CD8-positive, alpha-beta memory T cell (primary cell): ENCODE results near the gene TAF13. TPM values are rescaled to one million over a fixed set of nuclear protein-coding genes. Genes with fewer than 3 reads are reported as not detected.
"Not testable (repeated sequence)": the region's sequence is repeated elsewhere in the genome, so short reads cannot be mapped to it uniquely, and the experiment has no call there.

Experiments used
- CTCF ChIA-PET: fragments of 350-600 bp; sonication (Branson Sonifier 250); formaldehyde crosslinking; loops from one replicate; lab custom pipeline; 2021; ENCODE audit warnings: antibody characterized with exemption; lab: Charles Lee
- POLR2A ChIA-PET: fragments of 350-600 bp; sonication (Branson Sonifier 250); formaldehyde crosslinking; loops from one replicate; lab custom pipeline; 2021; ENCODE audit warnings: antibody characterized with exemption; lab: Charles Lee
- DNase-seq, 5 donors: peaks; one replicate each; pipeline versions ENCODE4 v3.0.0 to v3.0.0-alpha.2; 2020 to 2022; ENCODE audit warnings: mixed read lengths in 1 of 5
- H3K27ac ChIP-seq: one replicate; pipeline ENCODE4 v1.7.0; 2013; ENCODE audit warnings: low read depth, mild to moderate bottlenecking, low read length, moderate library complexity
- H3K27me3 ChIP-seq: 2 replicates; pipeline ENCODE4 v1.7.0; 2013; ENCODE audit warnings: low read length, mild to moderate bottlenecking; ENCODE audit not compliant: insufficient read depth, poor library complexity, severe bottlenecking
- H3K36me3 ChIP-seq: 2 replicates; pipeline ENCODE4 v1.7.0; 2013; ENCODE audit warnings: mild to moderate bottlenecking, low read length, moderate library complexity; ENCODE audit not compliant: insufficient read depth
- H3K4me1 ChIP-seq: 2 replicates; pipeline ENCODE4 v1.7.0; 2013; ENCODE audit warnings: mild to moderate bottlenecking, low read length, moderate library complexity; ENCODE audit not compliant: insufficient read depth
- H3K4me3 ChIP-seq: 2 replicates; pipeline ENCODE4 v1.7.0; 2013; ENCODE audit warnings: mild to moderate bottlenecking, low read length
- H3K9me3 ChIP-seq: 2 replicates; pipeline ENCODE4 v1.7.0; 2013; ENCODE audit warnings: mild to moderate bottlenecking, low read length
- H3K27ac Mint-ChIP-seq, 8 donors: one replicate each; pipeline ENCODE4 v1.8.0; 2020 to 2021; ENCODE audit warnings: mixed read lengths in 8 of 8, mild to moderate bottlenecking in 6 of 8, inconsistent platforms in 3 of 8, moderate library complexity in 3 of 8
- H3K27me3 Mint-ChIP-seq, 2 donors: one replicate each; pipeline ENCODE4 v1.8.0; 2020 to 2021; ENCODE audit warnings: mixed read lengths in 2 of 2, mild to moderate bottlenecking in 1 of 2, moderate library complexity in 1 of 2
- H3K36me3 Mint-ChIP-seq, 3 donors: one replicate each; pipeline ENCODE4 v1.8.0; 2020 to 2021; ENCODE audit warnings: mixed read lengths in 3 of 3, inconsistent platforms in 1 of 3, mild to moderate bottlenecking in 1 of 3
- H3K4me1 Mint-ChIP-seq, 3 donors: one replicate each; pipeline ENCODE4 v1.8.0; 2020 to 2021; ENCODE audit warnings: mixed read lengths in 3 of 3, inconsistent platforms in 1 of 3, mild to moderate bottlenecking in 1 of 3
- H3K4me3 Mint-ChIP-seq, 7 donors: one replicate each; pipeline ENCODE4 v1.8.0; 2020 to 2021; ENCODE audit warnings: mixed read lengths in 7 of 7, mild to moderate bottlenecking in 6 of 7, moderate library complexity in 4 of 7, inconsistent platforms in 2 of 7
- H3K9me3 Mint-ChIP-seq, 5 donors: one replicate each; pipeline ENCODE4 v1.8.0; 2020 to 2022; ENCODE audit warnings: mixed read lengths in 5 of 5, mild to moderate bottlenecking in 3 of 5, moderate library complexity in 2 of 5, inconsistent platforms in 1 of 5
- polyA plus RNA-seq: library from polyadenylated mRNA; unstranded; fragments of 300-500 nt; fragmentation: Illumina TruSeq; gene quantifications from one replicate; pipeline ENCODE4 v1.2.3, GENCODE V29; 2021
- total RNA-seq, 2 experiments: library from RNA; stranded (reverse); gene quantifications; one replicate each; pipeline ENCODE4 v1.2.3, GENCODE V29; 2021

The TAF13 gene
- total and polyA plus RNA-seq, 3 experiments from 2014 or later: 2.3 to 40.9 (median 37.5) TPM

DNA sequence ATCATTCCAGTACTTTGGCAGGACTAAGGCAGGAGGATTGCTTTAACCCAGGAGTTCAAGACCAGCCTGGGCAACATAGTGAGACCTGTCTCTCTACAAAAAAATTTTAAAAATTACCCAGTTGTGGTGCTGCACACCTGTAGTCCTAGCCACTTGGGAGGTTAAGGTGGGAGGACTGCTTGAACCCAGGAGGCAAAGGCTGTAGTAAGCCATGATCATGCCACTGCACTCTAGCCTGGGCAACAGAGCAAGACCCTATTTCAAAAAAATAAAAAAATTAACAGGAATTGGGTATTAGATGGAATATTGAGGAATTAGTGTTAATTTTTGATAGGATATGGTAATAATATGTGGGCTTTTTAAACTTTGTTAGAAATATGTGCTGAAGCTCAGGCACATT lies 16.8 kb downstream of the TAF13 start:
- H3K27ac Mint-ChIP-seq: peak overlapping the region in 1 of 8 donors; percentile 14
- Histone ChIP-seq H3K27ac (no peak overlapping the region), H3K27me3 (no peaks in the 10 kb centered on the region), H3K9me3 (no peaks in the 10 kb centered on the region), H3K4me3 (no peak overlapping the region), H3K36me3 (no peaks in the 10 kb centered on the region), H3K4me1 (no peaks in the 10 kb centered on the region)
- peaks cover 0 to 12% (median 0%) of the 10 kb centered on the region in 3 donors for H3K36me3 Mint-ChIP-seq
- no peak overlapping the region for H3K4me3 Mint-ChIP-seq
- H3K9me3 Mint-ChIP-seq: no peaks in the 10 kb centered on the region
- H3K4me1 Mint-ChIP-seq: no peaks in the 10 kb centered on the region
- H3K27me3 Mint-ChIP-seq: no peaks in the 10 kb centered on the region
- ChIA-PET CTCF (interaction anchor here (1.2 kb wide), 1 partner anchor 17 kb away, joined by 3 read pairs; the partner anchor contains the start of gene WDR47), POLR2A (no interaction called here)
- DNase-seq: no peak

DNA sequence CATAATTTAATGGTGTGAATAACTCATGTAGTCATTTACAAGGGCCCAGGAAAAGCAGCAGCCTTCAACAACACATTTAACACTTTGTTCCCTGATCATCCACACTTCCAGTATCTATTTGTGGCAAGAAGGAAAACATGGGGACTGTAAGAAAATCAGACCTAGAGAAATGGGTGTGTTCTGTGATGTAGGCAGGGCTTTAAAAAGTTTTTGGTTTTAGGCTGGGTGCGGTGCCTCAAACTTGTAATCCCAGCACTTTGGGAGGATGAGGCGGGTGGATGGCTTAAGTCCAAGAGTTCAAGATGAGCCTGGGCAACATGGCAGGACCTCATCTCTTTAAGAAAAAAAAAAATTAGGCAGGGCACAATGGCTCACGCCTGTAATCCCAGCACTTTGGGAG lies 19.7 kb downstream of the TAF13 start:
- no peaks in the 10 kb centered on the region for H3K9me3 ChIP-seq
- H3K27me3 ChIP-seq: no peaks in the 10 kb centered on the region
- no peaks in the 10 kb centered on the region for H3K36me3 ChIP-seq
- Mint-ChIP-seq H3K27me3 (no peaks in the 10 kb centered on the region), H3K27ac (no peak overlapping the region), H3K36me3 (no peaks in the 10 kb centered on the region), H3K4me3 (peak overlapping the region in 1 of 7 donors; percentile 63), H3K4me1 (no peaks in the 10 kb centered on the region), H3K9me3 (no peaks in the 10 kb centered on the region)
- H3K4me1 ChIP-seq: no peaks in the 10 kb centered on the region
- POLR2A ChIA-PET: no interaction called here
- H3K27ac ChIP-seq: no peak overlapping the region
- CTCF ChIA-PET: no interaction called here
- no peak overlapping the region for H3K4me3 ChIP-seq
- no peak for DNase-seq

DNA sequence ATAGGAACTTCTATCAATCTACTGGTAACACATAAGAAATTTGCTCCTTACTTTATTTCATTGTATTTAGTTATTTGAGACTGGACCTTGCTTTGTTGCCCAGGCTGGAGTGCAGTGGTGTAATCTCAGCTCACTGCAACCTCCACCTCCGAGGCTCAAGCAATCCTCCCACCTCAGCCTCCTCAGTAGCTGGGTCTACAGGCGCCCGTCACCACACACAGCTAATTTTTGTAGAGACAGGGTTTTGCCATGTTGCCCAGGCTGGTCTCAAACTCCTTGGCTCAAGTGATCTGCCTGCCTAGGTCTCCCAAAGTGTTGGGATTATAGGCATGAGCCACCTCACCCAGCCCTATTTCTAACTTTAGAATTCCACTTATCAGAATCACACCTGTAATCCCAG lies 23.7 kb downstream of the TAF13 start:
- H3K36me3 Mint-ChIP-seq, H3K9me3 Mint-ChIP-seq, POLR2A ChIA-PET, H3K9me3 ChIP-seq, CTCF ChIA-PET, H3K4me3 Mint-ChIP-seq, H3K27me3 Mint-ChIP-seq, H3K4me3 ChIP-seq, DNase-seq, H3K4me1 ChIP-seq, H3K4me1 Mint-ChIP-seq, H3K27ac Mint-ChIP-seq, H3K27ac ChIP-seq, H3K36me3 ChIP-seq, H3K27me3 ChIP-seq: not testable (repeated sequence)

DNA sequence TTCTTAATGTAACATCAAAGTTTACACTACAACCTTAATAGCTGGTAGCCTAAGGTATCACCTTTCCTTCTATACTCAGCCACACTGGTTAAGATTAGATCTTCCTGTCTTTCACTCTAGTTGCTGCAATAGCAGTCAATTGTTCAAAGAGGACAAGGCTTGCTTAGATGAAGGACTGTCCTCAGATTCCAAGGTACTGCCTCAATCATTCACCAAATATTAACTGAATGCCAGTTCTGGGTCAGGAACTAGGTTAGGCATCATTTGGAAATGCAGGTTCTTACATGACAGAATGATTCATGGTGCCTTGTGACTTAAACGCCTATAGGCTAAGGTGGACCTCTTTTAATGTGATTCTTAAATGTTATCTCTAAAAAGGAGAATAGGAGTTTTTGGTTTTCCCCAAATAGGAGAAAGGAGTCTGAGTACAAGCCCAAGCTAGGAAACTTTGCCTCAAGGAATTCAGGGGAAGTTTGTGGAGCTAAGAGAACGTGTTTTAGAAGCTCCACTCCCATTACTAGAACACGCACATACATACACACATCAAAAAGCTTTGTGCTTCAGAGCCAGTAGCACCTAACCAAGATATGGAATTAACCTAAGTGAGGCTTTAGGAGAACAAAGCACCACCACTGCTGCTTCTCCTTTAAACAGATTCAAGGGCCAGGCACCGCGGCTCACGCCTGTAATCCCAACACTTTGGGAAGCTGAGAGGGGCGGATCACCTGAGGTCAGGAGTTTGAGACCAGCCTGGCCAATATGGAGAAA lies 25.4 kb downstream of the TAF13 start:
- Histone ChIP-seq H3K4me3 (no peak overlapping the region), H3K36me3 (no peaks in the 10 kb centered on the region), H3K27me3 (no peaks in the 10 kb centered on the region), H3K4me1 (no peaks in the 10 kb centered on the region), H3K9me3 (no peaks in the 10 kb centered on the region), H3K27ac (no peak overlapping the region)
- H3K4me1 Mint-ChIP-seq: no peaks in the 10 kb centered on the region
- no peak for DNase-seq
- no peaks in the 10 kb centered on the region for H3K9me3 Mint-ChIP-seq
- H3K27me3 Mint-ChIP-seq: peaks cover 0 to 6% of the 10 kb centered on the region in 2 donors
- CTCF ChIA-PET: no interaction called here
- H3K4me3 Mint-ChIP-seq: peak overlapping the region in 1 of 7 donors; percentile 28
- H3K36me3 Mint-ChIP-seq: no peaks in the 10 kb centered on the region
- no peak overlapping the region for H3K27ac Mint-ChIP-seq
- POLR2A ChIA-PET: no interaction called here

DNA sequence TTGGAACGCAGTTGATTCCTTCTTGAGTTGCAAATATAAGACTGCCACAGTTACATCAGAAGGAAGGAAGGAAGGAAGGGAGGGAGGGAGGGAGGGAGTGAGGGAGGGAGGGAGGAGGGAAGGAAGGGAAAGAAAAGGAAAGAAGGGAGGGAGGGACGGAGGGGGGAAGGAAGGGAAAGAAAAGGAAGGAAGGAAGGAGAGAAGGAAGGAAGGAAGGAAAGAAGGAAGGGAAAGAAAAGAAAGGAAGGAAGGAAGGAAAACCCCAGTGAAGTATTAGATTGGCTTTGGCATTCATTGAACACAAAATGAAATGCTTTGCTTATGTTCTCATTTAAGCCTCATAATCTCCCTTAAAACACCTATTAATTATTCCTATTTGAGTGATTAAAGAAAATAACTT lies 27.5 kb downstream of the TAF13 start:
- H3K4me1 ChIP-seq: no peaks in the 10 kb centered on the region
- Mint-ChIP-seq H3K9me3 (no peaks in the 10 kb centered on the region), H3K4me1 (no peaks in the 10 kb centered on the region), H3K36me3 (no peaks in the 10 kb centered on the region), H3K27me3 (peaks cover 0 to 6% of the 10 kb centered on the region in 2 donors), H3K4me3 (no peak overlapping the region), H3K27ac (no peak overlapping the region)
- POLR2A ChIA-PET: interaction anchor here (1.1 kb wide), 1 partner anchor 11 kb away, joined by 3 read pairs; no protein-coding TSS in a partner anchor
- H3K36me3 ChIP-seq: no peaks in the 10 kb centered on the region
- CTCF ChIA-PET: interaction anchor here (2.2 kb wide), 1 partner anchor 51 kb away, joined by 8 read pairs; no protein-coding TSS in a partner anchor
- H3K4me3 ChIP-seq: no peak overlapping the region
- no peaks in the 10 kb centered on the region for H3K27me3 ChIP-seq
- no peaks in the 10 kb centered on the region for H3K9me3 ChIP-seq
- H3K27ac ChIP-seq: no peak overlapping the region
- DNase-seq: no peak

DNA sequence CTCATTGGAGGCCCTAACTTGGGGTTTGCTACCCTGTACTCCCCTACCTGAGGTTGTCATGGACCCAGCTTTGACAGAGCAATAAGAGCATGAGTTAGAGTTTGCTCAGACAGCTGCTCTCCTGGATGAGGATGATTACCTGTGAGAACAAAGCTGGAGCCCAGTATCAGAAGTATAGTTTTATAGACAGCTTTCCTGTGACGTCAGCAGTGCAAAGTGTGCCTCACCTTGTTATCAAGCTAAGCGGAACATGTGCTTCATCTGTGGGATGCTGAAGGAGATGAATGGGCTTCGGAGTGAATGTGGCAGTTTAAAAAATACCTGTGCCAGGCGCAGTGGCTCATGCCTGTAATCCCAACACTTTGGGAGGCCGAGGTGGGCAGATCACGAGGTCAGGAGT lies 28.5 kb downstream of the TAF13 start:
- no peaks in the 10 kb centered on the region for H3K27me3 ChIP-seq
- H3K36me3 ChIP-seq: no peaks in the 10 kb centered on the region
- Mint-ChIP-seq H3K27me3 (peaks cover 0 to 6% of the 10 kb centered on the region in 2 donors), H3K27ac (no peak overlapping the region), H3K4me1 (peaks cover 3 to 4% (median 3%) of the 10 kb centered on the region in 3 donors), H3K4me3 (no peak overlapping the region), H3K36me3 (no peaks in the 10 kb centered on the region), H3K9me3 (no peaks in the 10 kb centered on the region)
- no peak overlapping the region for H3K4me3 ChIP-seq
- H3K4me1 ChIP-seq: no peaks in the 10 kb centered on the region
- CTCF ChIA-PET: interaction anchor here (2.2 kb wide), 1 partner anchor 52 kb away, joined by 8 read pairs; no protein-coding TSS in a partner anchor
- POLR2A ChIA-PET: no interaction called here
- no peaks in the 10 kb centered on the region for H3K9me3 ChIP-seq
- H3K27ac ChIP-seq: no peak overlapping the region
- no peak for DNase-seq

DNA sequence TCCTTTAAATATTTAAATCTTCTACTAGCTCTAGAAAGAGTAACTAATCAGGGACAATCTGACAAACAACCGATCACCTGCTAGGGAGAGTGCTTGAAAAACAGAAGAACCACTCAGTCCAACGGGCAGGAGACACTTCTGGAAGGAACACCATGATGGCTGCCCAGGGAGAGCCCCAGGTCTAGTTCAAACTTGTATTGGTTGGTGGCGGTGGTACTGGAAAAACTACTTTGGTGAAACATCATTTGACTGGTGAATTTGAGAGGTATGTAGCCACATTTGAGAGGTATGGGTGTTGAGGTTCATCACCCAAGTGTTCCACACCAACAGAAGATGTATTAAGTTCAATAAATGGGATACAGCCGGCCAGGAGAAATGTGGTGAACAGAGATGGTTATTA lies 29.1 kb downstream of the TAF13 start:
- Histone ChIP-seq H3K9me3 (no peaks in the 10 kb centered on the region), H3K4me3 (no peak overlapping the region), H3K27me3 (no peaks in the 10 kb centered on the region), H3K36me3 (no peaks in the 10 kb centered on the region), H3K27ac (no peak overlapping the region), H3K4me1 (no peaks in the 10 kb centered on the region)
- peaks cover 0 to 6% of the 10 kb centered on the region in 2 donors for H3K27me3 Mint-ChIP-seq
- no peaks in the 10 kb centered on the region for H3K9me3 Mint-ChIP-seq
- ChIA-PET CTCF (interaction anchor here (1.4 to 2.2 kb wide), 2 partner anchors 53 kb away, joined by 3 to 8 read pairs; no protein-coding TSS in a partner anchor), POLR2A (no interaction called here)
- no peak for DNase-seq
- H3K4me1 Mint-ChIP-seq: peaks cover 4 to 8% (median 5%) of the 10 kb centered on the region in 3 donors
- peak overlapping the region in 1 of 7 donors; percentile 12 for H3K4me3 Mint-ChIP-seq
- peaks cover 0 to 2% (median 0%) of the 10 kb centered on the region in 3 donors for H3K36me3 Mint-ChIP-seq
- no peak overlapping the region for H3K27ac Mint-ChIP-seq

DNA sequence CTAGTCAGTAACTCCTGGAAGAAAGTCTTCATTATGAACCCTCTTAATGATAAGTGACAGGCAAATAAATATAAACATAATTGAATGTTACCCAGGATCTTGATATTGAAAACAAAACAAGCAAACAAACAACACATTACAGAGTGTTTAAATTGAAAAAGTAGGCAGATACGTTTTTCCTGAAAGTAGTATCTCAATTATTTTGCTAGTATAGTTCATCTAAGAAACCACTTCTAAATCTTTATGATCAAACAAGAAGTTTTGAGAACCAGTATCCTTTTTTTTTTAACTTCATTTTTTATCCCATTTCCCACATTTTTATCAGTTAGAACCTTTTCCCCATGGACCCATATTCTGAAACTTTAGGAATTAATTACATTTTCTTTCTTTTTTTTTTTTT lies 30.2 kb downstream of the TAF13 start:
- Histone ChIP-seq H3K9me3 (no peaks in the 10 kb centered on the region), H3K27me3 (no peaks in the 10 kb centered on the region), H3K36me3 (no peaks in the 10 kb centered on the region), H3K4me3 (no peak overlapping the region), H3K27ac (no peak overlapping the region), H3K4me1 (no peaks in the 10 kb centered on the region)
- CTCF ChIA-PET: interaction anchor here (0.8 to 1.4 kb wide), 2 partner anchors 54 to 223 kb away, joined by 3 to 4 read pairs; no protein-coding TSS in a partner anchor
- peaks cover 0 to 2% (median 0%) of the 10 kb centered on the region in 3 donors for H3K36me3 Mint-ChIP-seq
- no peak overlapping the region for H3K27ac Mint-ChIP-seq
- H3K27me3 Mint-ChIP-seq: peaks cover 0 to 5% of the 10 kb centered on the region in 2 donors
- H3K9me3 Mint-ChIP-seq: no peaks in the 10 kb centered on the region
- no peak for DNase-seq
- H3K4me1 Mint-ChIP-seq: peaks cover 9 to 14% (median 10%) of the 10 kb centered on the region in 3 donors
- H3K4me3 Mint-ChIP-seq: peak overlapping the region in 1 of 7 donors; percentile 41
- POLR2A ChIA-PET: interaction anchor here (0.6 kb wide), 1 partner anchor 82 kb away, joined by 3 read pairs; the partner anchor contains the start of gene CLCC1
